NOMO-1 treated with DMSO at 0.1 percent for 48 hours (cell line): ENCODE data around the gene DPT.

Experiments
- DNase-seq: peaks from one replicate; lab custom pipeline; 2025; ENCODE audit not compliant: unreplicated experiment; lab: John Stamatoyannopoulos, UW

DPT gene

DNA sequence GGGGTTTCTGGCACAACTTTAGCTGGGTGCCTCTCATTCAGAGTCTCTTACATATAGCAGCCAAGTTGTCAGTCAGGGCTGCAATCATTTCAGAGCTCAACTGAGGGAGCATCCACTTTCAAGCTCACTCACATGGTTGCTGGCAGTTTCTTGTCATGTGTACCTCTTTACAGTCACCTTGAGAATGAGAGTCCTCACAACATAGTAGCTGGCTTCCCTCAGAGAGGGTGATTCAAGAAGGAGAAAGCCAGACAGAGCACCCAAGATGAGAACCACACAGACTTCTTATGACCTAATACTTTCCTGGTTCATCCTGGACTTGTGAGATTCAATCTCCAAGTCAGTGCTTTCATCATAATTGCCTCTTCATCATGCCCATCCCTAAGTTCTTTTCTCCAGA, 57.2 kb downstream of the DPT start:
- DNase-seq = no peak

- DNase-seq = no peak
Measured at GRCh38 chr1:168665975-168666374, 63.0 kb downstream of the DPT start.

DNA sequence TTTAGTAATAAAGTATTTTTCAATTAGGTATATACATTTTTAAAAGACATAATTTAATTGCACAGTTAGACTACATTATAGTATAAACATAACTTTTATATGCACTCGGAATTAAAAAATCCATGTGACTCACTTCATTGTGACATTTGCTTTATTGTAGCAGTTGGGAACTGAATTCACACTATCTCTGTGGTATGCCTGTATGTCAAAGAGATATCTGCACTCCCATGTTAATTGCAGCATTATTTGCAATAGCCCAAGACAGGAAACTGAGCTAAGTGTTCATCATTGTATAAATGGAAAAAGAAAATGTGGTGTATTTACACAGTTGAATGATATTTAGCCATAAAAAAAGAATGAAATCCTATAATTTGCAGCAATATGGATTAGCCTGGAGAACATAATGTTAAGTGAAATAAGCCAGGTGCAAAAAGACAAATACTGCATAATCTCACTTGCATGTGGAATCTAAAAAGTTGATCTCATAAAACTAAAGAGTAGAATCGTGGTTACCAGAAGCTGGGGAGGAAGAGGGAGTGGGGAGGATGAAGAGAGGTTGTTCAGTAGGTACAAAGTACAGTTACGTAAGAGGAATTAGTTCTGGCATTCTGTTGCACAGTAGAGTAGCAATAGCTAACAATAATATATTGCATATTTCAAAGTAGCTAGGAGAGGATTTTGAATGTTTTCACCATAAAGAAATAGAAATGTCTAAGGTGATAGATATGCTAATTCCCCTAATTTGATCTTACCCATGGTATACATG, 64.8 kb downstream of the DPT start:
- DNase-seq = no peak

DNA sequence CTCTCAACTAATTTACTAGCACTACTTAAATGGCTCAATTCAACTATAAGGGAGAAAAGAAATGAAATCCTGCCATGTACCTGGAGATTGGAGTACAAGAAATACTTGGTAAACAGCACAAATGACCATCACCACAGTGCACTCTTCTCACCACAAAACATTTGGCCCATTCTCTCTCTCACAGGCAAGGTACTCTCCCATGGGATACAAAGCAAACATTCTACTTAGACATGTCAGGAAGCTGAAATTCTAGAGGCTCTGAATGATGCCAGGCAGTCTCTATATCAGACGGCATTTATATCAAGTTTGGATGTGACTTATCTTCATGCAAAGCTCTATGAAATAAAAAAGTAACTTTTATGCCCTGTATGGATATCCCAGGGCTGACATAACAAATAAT, 72.5 kb downstream of the DPT start:
- DNase-seq = no peak

- no peak for DNase-seq
Measured at GRCh38 chr1:168654198-168654915, 74.6 kb downstream of the DPT start.

DNA sequence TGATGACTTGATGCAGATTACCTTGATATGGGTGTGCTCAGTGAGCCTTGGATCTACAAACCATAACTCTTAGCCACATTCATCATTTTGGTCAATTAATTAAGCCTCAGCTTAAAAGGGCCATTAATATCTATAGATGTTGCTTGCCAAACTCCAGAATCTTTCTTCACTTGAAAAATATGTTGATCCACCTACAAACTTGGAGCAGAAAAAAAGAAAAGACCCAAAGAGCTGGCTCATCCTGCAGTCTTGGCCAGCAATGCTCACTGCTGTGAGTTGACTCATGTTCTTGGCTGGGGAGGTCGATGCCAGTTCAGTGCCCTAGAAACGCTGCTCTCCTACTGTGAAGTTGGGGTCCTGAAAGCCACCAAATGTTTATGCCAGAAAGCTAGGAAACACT, 75.4 kb downstream of the DPT start:
- DNase-seq = no peak

GRCh38 chr1:168645721-168646120, 83.3 kb downstream of the DPT start:
- DNase-seq = no peak
